ENCODE measurements around the gene CCDC172.

Gene CCDC172

GRCh38 chr10:116306847-116307246 lies 17.4 kb upstream of the CCDC172 start:
- no peak overlapping the region for H2AFZ ChIP-seq (ENCODE audit: low read length)
- no peaks in the 10 kb centered on the region for H3K9me3 ChIP-seq (ENCODE audit: insufficient read depth, low read depth, low read length)
- no peak overlapping the region for H3K4me2 ChIP-seq (ENCODE audit: low read depth, low read length, poor library complexity, severe bottlenecking)
- no peak overlapping the region for H3K9ac ChIP-seq (ENCODE audit: low read depth, low read length, poor library complexity, severe bottlenecking)
- no peaks in the 10 kb centered on the region for H3K27me3 ChIP-seq (ENCODE audit: insufficient read depth, low read length, poor library complexity, severe bottlenecking)
- H3K9me2 ChIP-seq (replicated peaks; ENCODE audit: low read depth, low read length), result no peaks in the 10 kb centered on the region
- no peaks in the 10 kb centered on the region for H3K36me3 ChIP-seq (ENCODE audit: insufficient read depth, low read length)
- H3K4me3 ChIP-seq (ENCODE audit: low read length, poor library complexity, severe bottlenecking), result no peak overlapping the region
- H3K79me2 ChIP-seq (ENCODE audit: insufficient read depth, low read length), result no peaks in the 10 kb centered on the region
- no peaks in the 10 kb centered on the region for H3F3A ChIP-seq (ENCODE audit: low read depth)
- H3K4me1 ChIP-seq (ENCODE audit: insufficient read depth, low read length, poor library complexity, severe bottlenecking), result peaks cover 26% of the 10 kb centered on the region
- no peaks in the 10 kb centered on the region for H4K20me1 ChIP-seq (ENCODE audit: insufficient read depth, low read length, poor library complexity, severe bottlenecking)
- TF ChIP-seq EZH2phosphoT487 (IDR thresholded peaks at IDR 0.05; ENCODE audit: borderline replicate concordance) (no peak), CTCF (conservative IDR thresholded peaks at IDR 0.05; ENCODE audit: low read length) (no peak)

DNA sequence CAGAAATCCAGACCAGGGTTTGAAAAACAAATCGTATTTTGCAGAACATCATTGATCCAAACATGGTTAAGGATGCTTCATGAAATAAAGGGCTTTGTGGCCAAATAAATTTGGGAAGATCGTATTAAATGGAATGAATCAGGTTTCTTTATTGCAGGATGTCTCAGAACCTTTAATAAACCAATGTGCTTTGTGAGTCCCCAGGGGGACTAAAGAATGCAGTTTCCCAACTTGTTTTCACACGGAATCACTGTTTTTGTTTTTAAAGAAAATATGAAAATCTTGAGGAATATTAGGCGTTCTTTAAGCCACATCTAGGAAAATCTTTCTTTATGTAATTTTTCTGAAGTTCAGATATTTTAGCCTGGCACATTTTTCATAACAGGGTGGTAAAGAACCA lies 16.8 kb upstream of the CCDC172 start:
- H3K9me2 ChIP-seq (replicated peaks; ENCODE audit: low read depth, low read length), result no peaks in the 10 kb centered on the region
- no peaks in the 10 kb centered on the region for H3K27me3 ChIP-seq (ENCODE audit: insufficient read depth, low read length, poor library complexity, severe bottlenecking)
- H3K4me3 ChIP-seq (ENCODE audit: low read length, poor library complexity, severe bottlenecking), result no peak overlapping the region
- no peak overlapping the region for H2AFZ ChIP-seq (ENCODE audit: low read length)
- TF ChIP-seq CTCF (conservative IDR thresholded peaks at IDR 0.05; ENCODE audit: low read length) (no peak), EZH2phosphoT487 (IDR thresholded peaks at IDR 0.05; ENCODE audit: borderline replicate concordance) (no peak)
- no peaks in the 10 kb centered on the region for H4K20me1 ChIP-seq (ENCODE audit: insufficient read depth, low read length, poor library complexity, severe bottlenecking)
- no peaks in the 10 kb centered on the region for H3K9me3 ChIP-seq (ENCODE audit: insufficient read depth, low read depth, low read length)
- H3K36me3 ChIP-seq (ENCODE audit: insufficient read depth, low read length), result no peaks in the 10 kb centered on the region
- H3F3A ChIP-seq (ENCODE audit: low read depth), result no peaks in the 10 kb centered on the region
- H3K9ac ChIP-seq (ENCODE audit: low read depth, low read length, poor library complexity, severe bottlenecking), result no peak overlapping the region
- H3K79me2 ChIP-seq (ENCODE audit: insufficient read depth, low read length), result no peaks in the 10 kb centered on the region
- peaks cover 29% of the 10 kb centered on the region for H3K4me1 ChIP-seq (ENCODE audit: insufficient read depth, low read length, poor library complexity, severe bottlenecking)
- no peak overlapping the region for H3K4me2 ChIP-seq (ENCODE audit: low read depth, low read length, poor library complexity, severe bottlenecking)

DNA sequence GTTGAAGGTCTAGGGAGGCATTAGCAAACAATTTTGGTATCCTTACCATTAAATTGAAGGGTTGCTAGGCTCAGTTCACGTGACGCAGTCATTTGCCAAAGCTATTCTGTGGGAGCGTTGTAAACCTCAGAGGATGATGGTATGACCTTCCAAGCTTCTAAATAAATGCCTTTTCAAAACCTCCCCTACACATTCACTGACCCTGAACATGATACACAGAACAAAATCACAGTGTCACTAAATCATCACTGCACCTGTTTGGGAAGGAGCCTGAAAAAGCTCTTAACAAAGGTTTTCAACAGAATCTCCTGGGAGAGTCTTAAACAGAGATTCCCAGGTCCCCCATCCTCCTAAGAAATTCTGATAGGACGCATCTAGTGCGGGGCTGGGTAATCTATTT lies 13.2 kb upstream of the CCDC172 start:
- Histone ChIP-seq H3K79me2 (ENCODE audit: insufficient read depth, low read length) (no peaks in the 10 kb centered on the region), H3K4me1 (ENCODE audit: insufficient read depth, low read length, poor library complexity, severe bottlenecking) (peaks cover 27% of the 10 kb centered on the region), H3K9me3 (ENCODE audit: insufficient read depth, low read depth, low read length) (peaks cover 4% of the 10 kb centered on the region; the same call in 1 of the 2 replicates), H3K27me3 (ENCODE audit: insufficient read depth, low read length, poor library complexity, severe bottlenecking) (no peaks in the 10 kb centered on the region), H3K4me2 (ENCODE audit: low read depth, low read length, poor library complexity, severe bottlenecking) (no peak overlapping the region), H2AFZ (ENCODE audit: low read length) (no peak overlapping the region), H3K36me3 (ENCODE audit: insufficient read depth, low read length) (no peaks in the 10 kb centered on the region), H3F3A (ENCODE audit: low read depth) (peaks cover 1% of the 10 kb centered on the region; the same call in 1 of the 2 replicates), H3K9me2 (replicated peaks; ENCODE audit: low read depth, low read length) (no peaks in the 10 kb centered on the region), H3K4me3 (ENCODE audit: low read length, poor library complexity, severe bottlenecking) (no peak overlapping the region), H3K9ac (ENCODE audit: low read depth, low read length, poor library complexity, severe bottlenecking) (no peak overlapping the region), H4K20me1 (ENCODE audit: insufficient read depth, low read length, poor library complexity, severe bottlenecking) (no peaks in the 10 kb centered on the region)
- TF ChIP-seq EZH2phosphoT487 (IDR thresholded peaks at IDR 0.05; ENCODE audit: borderline replicate concordance), result no peak
- no peak for TF ChIP-seq CTCF (conservative IDR thresholded peaks at IDR 0.05; ENCODE audit: low read length)
